ENCODE measurements around the gene STXBP1.

STXBP1 gene

GRCh38 chr9:127627494-127627855, 15.4 kb downstream of the STXBP1 start:
- no peaks in the 10 kb centered on the region for H3K27me3 ChIP-seq (ENCODE audit: control insufficient read depth, insufficient read depth, low read length)
- H3K9ac ChIP-seq (ENCODE audit: low read depth, low read length) = no peak overlapping the region
- peaks cover 10% of the 10 kb centered on the region for H3K4me1 ChIP-seq (ENCODE audit: control insufficient read depth, insufficient read depth, low read length)
- no peak overlapping the region for H3K4me2 ChIP-seq (ENCODE audit: low read length)
- H3K4me3 ChIP-seq (ENCODE audit: low read length) = no peak overlapping the region
- no peaks in the 10 kb centered on the region for H3K36me3 ChIP-seq (ENCODE audit: insufficient read depth, low read length)
- no peaks in the 10 kb centered on the region for H3K9me3 ChIP-seq (replicated peaks; ENCODE audit: low read length)

GRCh38 chr9:127628758-127629467, 16.8 kb downstream of the STXBP1 start:
- Histone ChIP-seq H3K36me3 (ENCODE audit: insufficient read depth, low read length) (no peaks in the 10 kb centered on the region), H3K4me2 (ENCODE audit: low read length) (no peak overlapping the region), H3K4me3 (ENCODE audit: low read length) (no peak overlapping the region), H3K9ac (ENCODE audit: low read depth, low read length) (no peak overlapping the region), H3K4me1 (ENCODE audit: control insufficient read depth, insufficient read depth, low read length) (peaks cover 10% of the 10 kb centered on the region), H3K9me3 (replicated peaks; ENCODE audit: low read length) (no peaks in the 10 kb centered on the region), H3K27me3 (ENCODE audit: control insufficient read depth, insufficient read depth, low read length) (no peaks in the 10 kb centered on the region)

- Histone ChIP-seq H3K36me3 (ENCODE audit: insufficient read depth, low read length) (no peaks in the 10 kb centered on the region), H3K4me1 (ENCODE audit: control insufficient read depth, insufficient read depth, low read length) (peaks cover 10% of the 10 kb centered on the region), H3K4me2 (ENCODE audit: low read length) (no peak overlapping the region), H3K9me3 (replicated peaks; ENCODE audit: low read length) (no peaks in the 10 kb centered on the region), H3K27me3 (ENCODE audit: control insufficient read depth, insufficient read depth, low read length) (no peaks in the 10 kb centered on the region), H3K4me3 (ENCODE audit: low read length) (no peak overlapping the region), H3K9ac (ENCODE audit: low read depth, low read length) (no peak overlapping the region)
Measured at GRCh38 chr9:127629468-127630081, 17.5 kb downstream of the STXBP1 start.

GRCh38 chr9:127633216-127633862, 21.3 kb downstream of the STXBP1 start:
- Histone ChIP-seq H3K9ac (ENCODE audit: low read depth, low read length) (no peak overlapping the region), H3K4me2 (ENCODE audit: low read length) (no peak overlapping the region), H3K4me1 (ENCODE audit: control insufficient read depth, insufficient read depth, low read length) (peaks cover 14% of the 10 kb centered on the region), H3K9me3 (replicated peaks; ENCODE audit: low read length) (no peaks in the 10 kb centered on the region), H3K27me3 (ENCODE audit: control insufficient read depth, insufficient read depth, low read length) (no peaks in the 10 kb centered on the region), H3K4me3 (ENCODE audit: low read length) (no peak overlapping the region), H3K36me3 (ENCODE audit: insufficient read depth, low read length) (no peaks in the 10 kb centered on the region)

GRCh38 chr9:127634021-127634420, 21.9 kb downstream of the STXBP1 start:
- Histone ChIP-seq H3K4me1 (ENCODE audit: control insufficient read depth, insufficient read depth, low read length) (peaks cover 9% of the 10 kb centered on the region), H3K4me3 (ENCODE audit: low read length) (no peak overlapping the region), H3K9me3 (replicated peaks; ENCODE audit: low read length) (no peaks in the 10 kb centered on the region), H3K36me3 (ENCODE audit: insufficient read depth, low read length) (no peaks in the 10 kb centered on the region), H3K4me2 (ENCODE audit: low read length) (no peak overlapping the region), H3K9ac (ENCODE audit: low read depth, low read length) (no peak overlapping the region), H3K27me3 (ENCODE audit: control insufficient read depth, insufficient read depth, low read length) (no peaks in the 10 kb centered on the region)

GRCh38 chr9:127634698-127635097, 22.6 kb downstream of the STXBP1 start:
- Histone ChIP-seq H3K36me3 (ENCODE audit: insufficient read depth, low read length) (no peaks in the 10 kb centered on the region), H3K4me3 (ENCODE audit: low read length) (no peak overlapping the region), H3K4me2 (ENCODE audit: low read length) (no peak overlapping the region), H3K4me1 (ENCODE audit: control insufficient read depth, insufficient read depth, low read length) (peaks cover 7% of the 10 kb centered on the region), H3K9me3 (replicated peaks; ENCODE audit: low read length) (no peaks in the 10 kb centered on the region), H3K9ac (ENCODE audit: low read depth, low read length) (no peak overlapping the region), H3K27me3 (ENCODE audit: control insufficient read depth, insufficient read depth, low read length) (no peaks in the 10 kb centered on the region)

GRCh38 chr9:127635201-127635735, 23.2 kb downstream of the STXBP1 start:
- H3K9ac ChIP-seq (ENCODE audit: low read depth, low read length) = no peak overlapping the region
- H3K27me3 ChIP-seq (ENCODE audit: control insufficient read depth, insufficient read depth, low read length) = no peaks in the 10 kb centered on the region
- H3K36me3 ChIP-seq (ENCODE audit: insufficient read depth, low read length) = no peaks in the 10 kb centered on the region
- no peak overlapping the region for H3K4me3 ChIP-seq (ENCODE audit: low read length)
- peaks cover 4% of the 10 kb centered on the region for H3K4me1 ChIP-seq (ENCODE audit: control insufficient read depth, insufficient read depth, low read length)
- no peak overlapping the region for H3K4me2 ChIP-seq (ENCODE audit: low read length)
- no peaks in the 10 kb centered on the region for H3K9me3 ChIP-seq (replicated peaks; ENCODE audit: low read length)

- H3K4me2 ChIP-seq (ENCODE audit: low read length) = peak overlapping the region; percentile 44
- peaks cover 4% of the 10 kb centered on the region for H3K4me1 ChIP-seq (ENCODE audit: control insufficient read depth, insufficient read depth, low read length)
- no peaks in the 10 kb centered on the region for H3K27me3 ChIP-seq (ENCODE audit: control insufficient read depth, insufficient read depth, low read length)
- H3K9ac ChIP-seq (ENCODE audit: low read depth, low read length) = no peak overlapping the region
- H3K9me3 ChIP-seq (replicated peaks; ENCODE audit: low read length) = no peaks in the 10 kb centered on the region
- H3K36me3 ChIP-seq (ENCODE audit: insufficient read depth, low read length) = no peaks in the 10 kb centered on the region
- H3K4me3 ChIP-seq (ENCODE audit: low read length) = no peak overlapping the region
Measured at GRCh38 chr9:127637322-127637847, 25.3 kb downstream of the STXBP1 start.

GRCh38 chr9:127640908-127641545, 28.9 kb downstream of the STXBP1 start:
- no peak overlapping the region for H3K4me3 ChIP-seq (ENCODE audit: low read length)
- H3K27me3 ChIP-seq (ENCODE audit: control insufficient read depth, insufficient read depth, low read length) = no peaks in the 10 kb centered on the region
- no peaks in the 10 kb centered on the region for H3K9me3 ChIP-seq (replicated peaks; ENCODE audit: low read length)
- H3K9ac ChIP-seq (ENCODE audit: low read depth, low read length) = no peak overlapping the region
- H3K4me2 ChIP-seq (ENCODE audit: low read length) = no peak overlapping the region
- H3K4me1 ChIP-seq (ENCODE audit: control insufficient read depth, insufficient read depth, low read length) = peaks cover 6% of the 10 kb centered on the region
- no peaks in the 10 kb centered on the region for H3K36me3 ChIP-seq (ENCODE audit: insufficient read depth, low read length)

GRCh38 chr9:127642082-127642740, 30.1 kb downstream of the STXBP1 start:
- H3K36me3 ChIP-seq (ENCODE audit: insufficient read depth, low read length) = no peaks in the 10 kb centered on the region
- no peak overlapping the region for H3K4me2 ChIP-seq (ENCODE audit: low read length)
- no peaks in the 10 kb centered on the region for H3K27me3 ChIP-seq (ENCODE audit: control insufficient read depth, insufficient read depth, low read length)
- no peak overlapping the region for H3K4me3 ChIP-seq (ENCODE audit: low read length)
- H3K9me3 ChIP-seq (replicated peaks; ENCODE audit: low read length) = no peaks in the 10 kb centered on the region
- no peak overlapping the region for H3K9ac ChIP-seq (ENCODE audit: low read depth, low read length)
- H3K4me1 ChIP-seq (ENCODE audit: control insufficient read depth, insufficient read depth, low read length) = peaks cover 6% of the 10 kb centered on the region
